GM21381 (cell line): Measurements from ENCODE around the gene CLEC17A.
A peak's percentile ranks its signal among the peaks of the same experiment; 100 is the strongest.
"Not testable (repeated sequence)": the region's sequence is repeated elsewhere in the genome, so short reads cannot be mapped to it uniquely, and the experiment has no call there.

Experiments used
- ATAC-seq: cut with Tn5 transposase; IDR thresholded peaks from one replicate; pipeline ENCODE4 v1.9.1; 2021; ENCODE audit warnings: mild to moderate bottlenecking, moderate library complexity; ENCODE audit not compliant: unreplicated experiment

CLEC17A gene

GRCh38 chr19:14577885-14578427, 4.9 kb upstream of the CLEC17A start:
- no peak for ATAC-seq

- no peak for ATAC-seq
Observed at GRCh38 chr19:14580623-14581237, 2.2 kb upstream of the CLEC17A start.

- not testable (repeated sequence) for ATAC-seq
Observed at GRCh38 chr19:14584372-14584771, 1.5 kb downstream of the CLEC17A start.

GRCh38 chr19:14585187-14585586, 2.3 kb downstream of the CLEC17A start:
- ATAC-seq: peak; percentile 66

- not testable (repeated sequence) for ATAC-seq
Observed at GRCh38 chr19:14589433-14589832, 6.5 kb downstream of the CLEC17A start.

- ATAC-seq: no peak
Observed at GRCh38 chr19:14595558-14595957, 12.7 kb downstream of the CLEC17A start.

GRCh38 chr19:14599548-14600147, 16.8 kb downstream of the CLEC17A start:
- ATAC-seq: no peak

- peak; percentile 85 for ATAC-seq
Observed at GRCh38 chr19:14603990-14604387, 21.1 kb downstream of the CLEC17A start.

GRCh38 chr19:14606627-14607026, 23.7 kb downstream of the CLEC17A start:
- no peak for ATAC-seq

GRCh38 chr19:14611051-14611450, 28.2 kb downstream of the CLEC17A start:
- ATAC-seq: no peak

GRCh38 chr19:14612242-14612641, 29.4 kb downstream of the CLEC17A start:
- not testable (repeated sequence) for ATAC-seq

- ATAC-seq: no peak
Observed at GRCh38 chr19:14612657-14613056, 29.8 kb downstream of the CLEC17A start.

- ATAC-seq: not testable (repeated sequence)
Observed at GRCh38 chr19:14613399-14614098, 30.7 kb downstream of the CLEC17A start.

- ATAC-seq: peak; percentile 61
Observed at GRCh38 chr19:14614099-14614412, 31.2 kb downstream of the CLEC17A start.

GRCh38 chr19:14615623-14616022, 32.7 kb downstream of the CLEC17A start:
- no peak for ATAC-seq

GRCh38 chr19:14616407-14616806, 33.5 kb downstream of the CLEC17A start:
- ATAC-seq: no peak

GRCh38 chr19:14619404-14619803, 36.5 kb downstream of the CLEC17A start:
- ATAC-seq: no peak

- not testable (repeated sequence) for ATAC-seq
Observed at GRCh38 chr19:14624491-14624890, 41.6 kb downstream of the CLEC17A start.

GRCh38 chr19:14629557-14629956, 46.7 kb downstream of the CLEC17A start:
- ATAC-seq: no peak

GRCh38 chr19:14632286-14632685, 49.4 kb downstream of the CLEC17A start:
- ATAC-seq: no peak

GRCh38 chr19:14639536-14640277, 56.8 kb downstream of the CLEC17A start:
- ATAC-seq: no peak
